Ramos (cell line): ENCODE results near the gene SKIDA1.

ENCODE experiments used
- in situ Hi-C: fragments of 300-500 bp; cut with MboI; formaldehyde crosslinking; loops from one replicate; pipeline ENCODE4 v1.14.3; 2022; ENCODE audit warnings: low sequenced_read_pairs; ENCODE audit not compliant: unreplicated experiment

The SKIDA1 gene

DNA sequence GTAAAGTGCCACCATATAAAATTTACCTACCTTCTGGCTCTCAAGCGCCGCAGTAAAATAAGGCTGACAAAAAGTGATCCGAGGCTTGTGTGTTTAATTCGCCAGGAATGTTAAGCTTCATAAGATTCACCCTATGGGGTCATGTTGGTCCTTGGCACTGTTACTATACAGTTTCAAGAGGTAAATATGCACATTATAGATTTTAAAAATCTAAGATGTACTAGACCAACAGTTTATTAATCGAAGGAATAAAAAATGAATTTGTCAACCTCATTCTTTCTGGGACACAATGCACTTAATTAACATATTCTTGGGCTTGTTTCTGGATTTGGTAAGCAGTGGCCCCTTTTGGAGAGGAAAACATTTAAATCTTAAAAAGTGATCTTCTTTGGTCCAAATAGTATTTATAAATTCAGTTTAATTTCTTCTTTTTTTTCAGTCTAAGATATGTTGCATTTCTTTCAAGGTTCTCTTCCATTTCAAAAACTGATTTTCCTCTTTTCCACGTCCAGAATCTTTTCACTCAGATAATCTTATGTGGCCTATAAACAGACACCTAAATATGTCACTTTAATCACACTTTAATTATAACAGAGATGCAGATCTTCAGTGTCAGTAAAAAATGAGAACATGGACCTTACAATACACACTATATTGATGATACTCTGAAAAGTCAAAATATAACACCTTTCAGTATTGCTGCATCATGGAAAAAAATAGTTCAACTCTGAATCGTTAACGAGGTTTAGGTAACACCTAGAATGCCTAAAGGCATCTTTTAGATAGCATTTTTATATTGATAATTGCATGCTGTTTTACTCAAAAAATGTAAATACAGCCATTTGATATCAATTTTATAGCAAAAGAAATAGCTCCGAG, 3.8 kb upstream of the SKIDA1 start:
- in situ Hi-C loops: no loop called here

DNA sequence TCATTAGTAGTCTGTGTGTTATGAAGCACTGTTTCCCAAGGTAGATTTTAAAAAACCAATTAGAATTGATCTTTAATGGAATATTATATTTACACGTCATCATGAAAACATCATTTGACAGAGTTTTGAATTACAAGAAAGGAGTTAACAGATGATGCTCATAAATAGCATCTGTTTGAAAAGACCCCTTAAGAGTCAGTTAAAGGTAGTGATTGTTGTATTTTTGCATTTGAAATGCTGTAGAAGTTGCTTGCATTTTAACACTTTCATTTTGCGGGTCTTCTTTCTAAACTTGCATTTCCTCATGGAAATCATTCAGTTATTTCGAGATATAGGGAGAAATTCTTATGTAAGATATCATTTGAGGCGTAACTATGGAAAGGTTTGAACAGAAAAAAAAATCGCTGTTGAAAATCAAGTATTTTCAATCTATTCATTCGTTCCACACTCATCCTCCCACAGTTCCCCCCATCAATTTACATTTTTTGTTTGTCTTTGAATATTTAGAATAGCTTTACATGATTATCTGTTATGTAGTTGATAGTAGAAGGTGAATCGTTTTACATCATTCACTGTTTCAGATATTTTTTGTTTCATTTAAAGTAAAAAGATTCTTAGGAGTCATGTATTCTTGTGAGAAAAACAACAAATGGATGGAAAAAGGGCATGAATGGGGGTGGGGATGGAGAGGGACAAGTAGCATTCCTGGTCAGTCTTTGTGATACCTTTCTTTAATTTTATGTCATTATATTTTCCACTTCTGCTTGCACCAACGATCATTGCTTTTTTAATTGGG, 3.0 kb upstream of the SKIDA1 start:
- in situ Hi-C loops: no loop called here

DNA sequence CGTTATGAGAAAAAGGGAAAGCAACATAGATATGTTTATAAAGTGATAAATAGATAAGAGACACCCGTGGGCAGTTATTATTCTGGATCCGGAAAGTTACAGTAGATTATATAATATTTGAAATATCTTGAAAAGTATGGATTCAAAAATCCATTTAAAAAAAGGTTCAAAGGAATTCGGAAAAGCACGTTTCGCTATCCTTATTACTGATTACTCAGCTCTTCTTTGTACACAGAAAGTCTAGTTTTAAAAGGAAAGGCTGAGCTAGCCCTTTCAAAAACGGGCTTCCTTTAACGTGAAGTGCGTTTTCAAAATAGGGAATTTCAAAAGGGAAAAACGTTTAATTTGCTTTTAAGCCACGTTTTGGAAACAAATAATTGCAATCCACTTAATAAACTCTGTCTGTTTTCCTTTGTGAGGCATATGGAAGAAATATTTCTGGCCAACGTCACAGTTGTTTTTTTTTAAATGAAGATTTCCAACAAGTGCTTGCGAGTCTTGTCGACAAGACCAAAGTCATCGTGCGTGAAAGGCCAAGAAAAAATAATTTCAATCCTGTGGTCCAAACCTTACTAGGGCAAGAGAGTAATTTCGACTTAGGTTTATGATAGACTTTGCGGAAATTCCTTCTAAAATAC, 2.2 kb upstream of the SKIDA1 start:
- in situ Hi-C loops: no loop called here

- in situ Hi-C loops: no loop called here
These were observed 1.5 kb upstream of the SKIDA1 start for GRCh38 chr10:21526860-21527597.

DNA sequence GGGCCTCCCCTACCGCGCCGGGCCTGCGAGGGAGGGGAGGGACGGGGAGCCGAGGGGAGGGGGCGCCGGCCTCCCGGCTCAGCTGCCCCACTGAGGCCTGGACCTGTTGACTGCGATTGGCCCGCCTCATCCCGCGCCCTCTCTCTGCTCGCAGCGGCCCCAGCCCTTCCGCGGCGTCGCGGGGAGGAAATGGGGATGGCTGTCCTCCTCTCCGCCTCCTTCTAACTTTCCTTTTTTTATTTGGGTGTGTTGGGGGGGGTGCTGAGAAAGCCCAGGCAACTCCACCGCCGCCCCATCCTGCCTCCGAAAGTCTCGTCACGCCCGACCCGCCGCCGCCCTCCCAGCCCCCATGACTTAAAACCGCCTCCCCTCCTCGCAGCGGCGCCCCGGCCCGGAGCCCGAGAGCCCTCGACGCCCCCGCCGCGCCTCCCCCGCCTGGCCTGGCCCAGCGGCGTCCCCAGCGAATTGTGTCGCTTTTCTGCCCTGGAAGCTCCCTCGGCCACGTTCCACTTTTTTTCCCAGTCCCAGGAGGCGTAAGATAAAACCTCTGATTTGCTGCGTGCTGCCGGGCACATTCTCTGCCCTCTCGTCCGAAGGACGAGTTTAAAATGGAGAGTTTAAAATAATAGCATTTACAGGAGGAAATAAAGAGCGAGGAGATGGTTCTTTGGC, 842 bp upstream of the SKIDA1 start:
- in situ Hi-C loops: no loop called here

DNA sequence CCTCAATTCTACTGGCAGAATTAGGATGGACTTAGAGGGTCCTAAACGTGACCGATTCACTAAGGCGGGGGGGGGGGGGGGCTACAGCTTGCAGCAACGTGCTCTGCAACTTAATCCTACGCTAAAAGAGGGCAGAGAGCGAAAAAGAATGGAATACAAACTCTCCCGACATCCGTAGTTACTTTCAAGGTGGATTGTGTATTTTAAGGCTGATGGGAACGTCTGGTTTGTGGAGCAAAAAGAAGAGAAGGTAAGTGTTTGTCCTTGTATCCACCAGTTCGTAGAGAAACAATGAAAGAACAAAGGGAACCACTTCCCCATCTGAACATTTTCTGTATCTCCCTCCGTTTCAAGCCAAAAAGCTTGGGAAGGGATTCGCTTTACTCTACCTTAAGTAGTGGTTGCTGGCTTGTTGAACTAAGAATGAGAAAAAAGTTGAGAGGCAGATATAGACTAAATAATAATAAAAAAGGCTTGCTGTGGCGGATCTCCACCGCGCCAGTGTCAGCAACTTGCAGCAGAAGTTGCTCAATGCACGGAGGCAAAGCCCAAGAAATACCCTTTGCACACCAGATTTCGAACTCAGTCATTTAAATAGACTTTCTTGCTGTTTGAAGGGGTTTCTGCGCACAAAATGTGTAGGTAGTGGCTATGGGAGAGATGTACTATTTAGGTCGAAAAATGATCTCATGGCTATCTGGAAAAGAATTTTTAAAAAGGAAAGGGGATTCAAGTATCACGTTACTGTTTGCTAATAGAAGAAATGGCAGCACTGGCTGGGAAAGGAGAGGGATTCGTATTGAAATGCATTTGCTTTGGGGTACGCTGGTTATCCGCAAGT, 736 bp downstream of the SKIDA1 start:
- in situ Hi-C loops: no loop called here

DNA sequence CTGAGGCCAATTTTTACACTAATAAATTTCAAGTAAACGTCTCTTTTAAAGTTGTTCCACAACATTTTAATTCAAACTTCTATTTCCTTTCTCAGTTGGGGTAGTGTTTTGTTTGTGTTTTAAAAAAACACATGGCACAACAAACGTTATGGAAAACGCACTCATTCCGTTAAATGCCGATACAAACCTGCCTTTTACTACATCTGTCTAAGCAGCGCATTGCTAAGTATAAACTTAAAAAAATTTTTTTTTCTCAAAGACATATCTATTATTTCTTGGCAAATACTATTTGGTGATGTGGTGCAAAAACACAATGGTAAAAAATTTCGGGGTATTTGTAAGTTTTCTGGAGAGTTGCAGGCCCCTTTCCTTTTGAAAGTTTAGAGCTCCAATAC, 1.4 kb downstream of the SKIDA1 start:
- in situ Hi-C loops: no loop called here

DNA sequence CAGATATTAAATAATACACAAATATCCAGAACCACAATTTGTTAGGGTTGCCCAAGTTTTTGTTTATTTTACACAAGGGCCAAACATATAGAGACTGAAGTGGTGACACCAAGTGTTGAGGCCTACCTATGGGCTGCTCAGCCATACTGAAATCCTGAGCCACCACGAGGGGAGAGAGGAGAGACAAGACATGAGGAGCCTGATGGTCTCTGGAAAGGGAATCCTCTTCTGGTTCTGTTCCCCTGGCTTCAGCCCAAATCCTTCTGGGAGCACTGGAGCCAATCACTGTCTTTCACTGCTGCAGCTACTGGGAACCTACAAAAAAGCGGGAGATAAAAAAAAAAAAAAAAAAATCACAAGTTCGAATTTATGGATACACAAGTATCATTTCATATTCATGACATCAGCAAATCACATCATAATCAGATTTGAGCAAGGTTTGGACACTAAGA, 1.9 kb downstream of the SKIDA1 start:
- in situ Hi-C loops: no loop called here

- in situ Hi-C loops: no loop called here
These were observed 2.7 kb downstream of the SKIDA1 start for GRCh38 chr10:21522631-21523406.

DNA sequence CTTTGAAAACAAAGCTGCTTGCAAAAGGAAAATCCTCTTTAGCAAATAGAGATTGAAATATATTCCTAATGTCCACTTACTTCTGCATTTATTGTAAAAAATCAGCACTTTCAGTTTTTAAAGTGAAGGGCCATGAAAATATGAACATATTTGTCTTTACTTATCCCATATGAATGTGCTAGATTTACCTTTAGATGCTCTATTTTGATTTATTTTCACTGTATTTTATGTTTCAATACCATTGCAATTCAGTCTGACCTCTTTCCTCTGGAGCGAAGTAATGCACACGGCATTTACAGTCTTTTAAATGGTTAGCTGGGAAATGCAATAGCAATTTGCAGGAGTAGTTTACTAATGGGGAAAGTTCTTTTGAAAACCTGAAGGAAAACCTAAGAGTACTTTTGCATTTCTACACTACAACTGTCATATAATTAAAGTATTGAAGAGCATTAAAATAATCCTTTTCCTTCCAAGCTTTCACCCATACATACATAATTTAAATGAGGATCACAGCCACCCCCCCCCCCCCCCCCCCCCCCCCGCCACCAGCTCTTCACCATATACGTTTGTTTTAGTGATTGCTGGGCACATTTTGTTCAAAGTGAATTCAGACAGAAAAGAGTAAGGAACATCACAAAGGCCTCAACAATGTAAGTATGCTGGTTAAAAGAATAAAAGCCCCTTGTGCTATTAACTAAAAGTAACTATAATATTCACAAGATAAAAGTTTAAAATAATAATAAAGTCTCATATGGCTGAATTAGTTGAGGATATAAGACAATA, 3.5 kb downstream of the SKIDA1 start:
- in situ Hi-C loops: no loop called here

DNA sequence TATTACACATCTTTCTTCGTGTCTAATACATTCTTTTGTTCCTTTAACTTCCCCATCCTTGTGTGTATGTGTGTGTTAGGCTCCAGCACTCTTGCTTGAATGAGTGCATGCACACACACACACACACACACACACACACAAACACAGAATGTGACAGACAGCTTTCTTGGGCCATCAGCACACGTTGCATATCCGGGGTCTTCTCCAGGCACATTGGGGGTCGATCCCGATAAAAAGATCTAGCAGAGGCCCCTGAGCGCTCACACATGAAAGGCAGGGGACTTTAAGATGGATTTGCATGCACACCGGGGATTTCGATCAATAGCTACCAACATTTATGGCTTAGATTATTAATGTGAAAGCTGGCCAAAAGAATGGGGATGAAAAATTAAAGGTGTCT, 4.5 kb downstream of the SKIDA1 start:
- in situ Hi-C loops: no loop called here

DNA sequence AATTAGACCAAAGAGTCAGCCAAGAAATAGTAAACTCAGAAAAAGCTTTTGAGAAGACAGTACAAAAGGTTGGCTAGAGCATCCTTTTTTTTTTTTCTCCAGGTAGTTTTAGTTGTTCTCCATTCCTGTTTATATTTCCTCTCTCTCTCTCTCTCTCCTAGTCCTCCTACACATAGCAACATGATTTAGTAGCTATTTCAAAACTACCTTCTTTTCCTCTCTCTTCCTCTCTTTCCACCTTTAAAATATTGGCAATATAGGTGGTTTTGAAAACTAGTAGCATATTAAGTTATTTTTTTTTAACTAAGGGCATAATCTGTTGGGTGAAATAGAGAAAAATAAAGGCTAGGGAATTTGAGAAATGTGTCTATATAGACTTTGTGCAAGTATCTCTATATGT, 5.0 kb downstream of the SKIDA1 start:
- in situ Hi-C loops: no loop called here

DNA sequence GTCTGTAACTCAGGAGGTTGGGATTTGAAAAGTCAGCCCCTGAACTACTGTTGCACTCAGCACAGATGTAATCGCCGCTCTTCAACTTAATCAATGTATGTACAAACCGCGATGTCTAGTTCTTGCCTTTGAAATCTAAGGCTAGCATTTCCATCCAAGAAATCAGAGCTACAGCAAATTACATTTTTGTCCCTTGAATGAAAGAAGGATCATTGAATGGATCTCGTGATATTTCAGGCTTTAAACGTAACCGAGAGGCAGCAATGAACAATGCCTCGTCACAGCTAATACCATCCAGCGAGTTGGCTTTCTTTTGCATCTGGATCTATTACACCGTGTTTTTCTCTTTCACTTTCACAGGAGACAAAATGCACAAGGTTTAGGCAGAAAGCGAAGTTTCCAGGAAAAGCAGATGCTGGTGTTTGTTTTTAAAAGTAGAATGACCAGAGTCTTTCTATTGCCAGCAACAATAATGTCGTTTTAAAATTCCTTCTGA, 5.5 kb downstream of the SKIDA1 start:
- in situ Hi-C loops: no loop called here

DNA sequence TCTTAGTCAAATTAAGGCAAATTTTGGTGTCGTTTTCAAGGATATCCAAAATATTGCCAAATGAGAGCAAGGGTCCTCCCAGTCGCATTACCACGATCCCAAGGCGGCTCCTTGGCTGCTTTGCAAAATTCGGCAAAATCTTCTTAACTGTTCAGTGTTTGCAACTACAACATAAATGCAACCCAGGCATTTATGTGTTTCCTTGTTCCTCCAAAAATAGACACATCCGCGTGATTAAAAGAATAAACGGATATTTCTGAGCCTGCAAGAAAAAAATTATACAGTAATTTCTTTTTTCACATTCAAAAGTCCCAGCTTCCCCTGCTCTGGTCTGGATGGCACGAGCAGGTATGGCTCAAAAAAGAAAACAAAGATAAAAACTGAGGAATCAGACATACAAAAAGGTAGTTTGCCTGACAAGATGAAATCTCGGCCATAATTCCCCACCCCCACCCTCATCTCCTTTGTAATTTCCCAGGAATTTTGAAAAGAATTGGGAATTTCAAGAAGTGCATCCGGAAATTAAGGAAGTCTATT, 6.0 kb downstream of the SKIDA1 start:
- in situ Hi-C loops: no loop called here

DNA sequence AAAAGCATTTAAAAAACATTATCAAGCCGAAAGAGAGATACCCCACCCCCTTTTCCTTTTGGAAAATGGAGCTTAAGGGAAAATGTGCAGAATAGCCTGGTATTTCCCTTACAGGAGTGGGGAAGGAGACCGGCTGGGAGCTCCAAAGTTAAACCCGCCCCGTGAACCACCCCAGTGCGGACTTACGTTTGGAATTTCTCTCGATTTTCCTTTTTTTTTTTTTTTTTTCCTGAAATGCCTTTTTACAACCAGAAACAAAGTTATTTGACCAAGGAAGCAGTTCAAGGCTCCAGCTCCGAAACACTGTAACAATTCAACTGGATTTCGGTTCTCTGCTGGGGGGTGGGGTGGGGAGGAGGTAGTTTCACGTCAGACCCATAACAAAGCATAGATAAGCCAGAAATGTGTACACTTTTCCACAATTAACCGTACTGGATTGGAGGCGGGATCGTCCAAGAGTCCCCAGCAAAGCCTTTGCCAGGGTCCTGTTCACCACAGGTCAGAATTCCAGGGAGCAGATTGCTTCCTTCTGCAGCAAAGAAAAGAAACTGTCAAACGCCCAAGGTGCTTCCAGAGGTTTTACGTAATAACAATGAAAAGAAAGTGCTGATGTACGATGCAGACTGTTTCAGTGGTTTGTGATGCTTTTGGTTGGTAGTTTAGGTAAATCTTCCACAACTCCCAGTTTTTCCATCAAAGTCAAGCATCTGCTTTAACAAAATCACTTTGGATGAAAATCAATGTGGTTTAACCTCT, 6.7 kb downstream of the SKIDA1 start:
- in situ Hi-C loops: no loop called here

DNA sequence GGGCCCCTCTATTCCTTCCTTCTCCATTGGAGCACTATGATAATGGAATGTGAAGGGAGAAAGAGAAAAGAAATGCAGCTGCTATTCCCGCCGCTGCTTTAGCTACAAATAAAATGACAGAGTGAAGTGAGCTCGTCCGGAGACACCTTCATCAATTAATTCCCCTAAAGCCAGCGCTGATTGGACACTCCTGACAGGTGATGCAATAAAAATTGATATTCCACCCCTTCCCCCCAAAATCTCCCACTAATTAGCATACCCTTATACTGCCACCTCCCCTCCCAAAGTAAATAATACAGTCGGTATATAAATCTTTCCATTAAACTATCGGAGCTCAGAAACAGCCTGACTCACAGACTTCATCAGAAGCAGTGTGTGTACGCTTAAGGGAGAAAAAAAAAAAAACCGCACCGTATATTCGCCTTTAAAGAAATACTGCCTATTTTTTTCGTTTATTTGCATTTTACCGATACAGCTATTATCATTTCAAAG, 7.3 kb downstream of the SKIDA1 start:
- in situ Hi-C loops: no loop called here
